ENCODE measurements around the gene UQCRH. TPM values are rescaled to one million over a fixed set of nuclear protein-coding genes. Genes with fewer than 3 reads are reported as not detected.
A peak's percentile ranks its signal among the peaks of the same experiment; 100 is the strongest.

UQCRH gene
- total RNA-seq, 2 donors from 2014 or later: 272 to 374 TPM

- Mint-ChIP-seq H3K27ac (no peak overlapping the region), H3K4me3 (no peak overlapping the region), H3K36me3 (ENCODE audit: low read depth) (peaks cover 69% of the 10 kb centered on the region), H3K4me1 (peaks cover 5% of the 10 kb centered on the region), H3K9me3 (no peaks in the 10 kb centered on the region), H3K27me3 (no peaks in the 10 kb centered on the region)
- ATAC-seq (replicated peaks): peak; percentile 43
These were observed 17.6 kb upstream of the UQCRH start for GRCh38 chr1:46285730-46286477.

GRCh38 chr1:46288485-46289133 is 14.9 kb upstream of the UQCRH start:
- Mint-ChIP-seq H3K27me3 (no peaks in the 10 kb centered on the region), H3K27ac (peak overlapping the region; percentile 60)

GRCh38 chr1:46289134-46289494 is 14.4 kb upstream of the UQCRH start:
- H3K27ac Mint-ChIP-seq: peak overlapping the region; percentile 28
- H3K4me1 Mint-ChIP-seq: peaks cover 5% of the 10 kb centered on the region
- no peaks in the 10 kb centered on the region for H3K9me3 Mint-ChIP-seq
- no peak overlapping the region for H3K4me3 Mint-ChIP-seq
- H3K27me3 Mint-ChIP-seq: no peaks in the 10 kb centered on the region
- no peak for ATAC-seq (replicated peaks)
- H3K36me3 Mint-ChIP-seq (ENCODE audit: low read depth): peaks cover 53% of the 10 kb centered on the region

More at GRCh38 chr1:46288485-46289133, 14.9 kb upstream of the UQCRH start:
- no peak overlapping the region for H3K4me3 Mint-ChIP-seq
- H3K36me3 Mint-ChIP-seq (ENCODE audit: low read depth): peaks cover 58% of the 10 kb centered on the region
- no peaks in the 10 kb centered on the region for H3K9me3 Mint-ChIP-seq
- ATAC-seq (replicated peaks): no peak
- peaks cover 5% of the 10 kb centered on the region for H3K4me1 Mint-ChIP-seq

DNA sequence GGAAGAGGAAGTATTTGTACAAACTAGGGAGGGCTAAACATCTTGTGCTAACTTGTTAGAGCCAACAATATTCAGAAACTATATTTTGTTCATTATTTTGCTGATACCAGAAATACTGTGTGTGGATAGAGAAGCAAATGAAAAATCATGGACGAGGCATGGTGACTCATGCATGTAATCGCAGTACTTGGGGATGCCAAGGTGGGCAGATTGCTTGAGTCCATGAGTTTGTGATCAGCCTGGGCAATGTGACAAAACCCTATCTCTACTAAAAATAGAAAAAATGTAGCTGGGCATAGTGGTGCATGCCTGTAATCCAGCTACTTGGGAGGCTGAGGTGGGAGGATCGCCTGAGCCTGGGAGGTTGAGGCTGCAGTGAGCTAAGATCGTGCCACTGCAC is 13.5 kb upstream of the UQCRH start:
- peaks cover 5% of the 10 kb centered on the region for H3K4me1 Mint-ChIP-seq
- no peaks in the 10 kb centered on the region for H3K27me3 Mint-ChIP-seq
- no peak overlapping the region for H3K4me3 Mint-ChIP-seq
- H3K36me3 Mint-ChIP-seq (ENCODE audit: low read depth): peaks cover 50% of the 10 kb centered on the region
- H3K27ac Mint-ChIP-seq: peak overlapping the region; percentile 28
- ATAC-seq (replicated peaks): no peak
- no peaks in the 10 kb centered on the region for H3K9me3 Mint-ChIP-seq

GRCh38 chr1:46295306-46295705 is 8.2 kb upstream of the UQCRH start:
- no peak overlapping the region for H3K4me3 Mint-ChIP-seq
- H3K27me3 Mint-ChIP-seq: no peaks in the 10 kb centered on the region
- peaks cover 1% of the 10 kb centered on the region for H3K4me1 Mint-ChIP-seq
- H3K36me3 Mint-ChIP-seq (ENCODE audit: low read depth): peaks cover 61% of the 10 kb centered on the region
- H3K9me3 Mint-ChIP-seq: no peaks in the 10 kb centered on the region
- no peak for ATAC-seq (replicated peaks)
- H3K27ac Mint-ChIP-seq: no peak overlapping the region

DNA sequence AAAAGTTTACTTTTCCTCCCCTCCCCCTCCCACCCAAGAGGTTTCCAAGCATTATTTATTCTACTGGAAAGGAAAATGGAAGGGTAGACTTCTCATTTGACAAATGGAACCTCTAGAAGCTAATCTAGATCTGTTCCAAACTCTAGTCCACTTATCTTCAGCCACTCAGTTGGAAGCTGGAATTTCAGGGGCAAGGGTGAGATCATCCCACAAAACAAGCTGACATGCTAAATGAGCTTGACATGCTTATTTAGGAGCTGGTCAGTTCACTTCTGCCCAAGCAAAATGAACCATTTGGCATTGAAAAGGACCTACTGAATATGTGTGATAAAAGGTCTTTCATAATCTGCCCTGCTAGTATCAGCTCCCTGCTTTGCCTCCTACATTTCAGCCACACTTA is 5.1 kb upstream of the UQCRH start:
- ATAC-seq (replicated peaks): no peak
- H3K27me3 Mint-ChIP-seq: no peaks in the 10 kb centered on the region
- no peaks in the 10 kb centered on the region for H3K9me3 Mint-ChIP-seq
- H3K4me3 Mint-ChIP-seq: no peak overlapping the region
- H3K36me3 Mint-ChIP-seq (ENCODE audit: low read depth): peaks cover 68% of the 10 kb centered on the region
- no peak overlapping the region for H3K27ac Mint-ChIP-seq
- H3K4me1 Mint-ChIP-seq: peaks cover 14% of the 10 kb centered on the region

GRCh38 chr1:46300673-46301405 is 2.7 kb upstream of the UQCRH start:
- H3K4me3 Mint-ChIP-seq: peak overlapping the region; percentile 98
- no peaks in the 10 kb centered on the region for H3K9me3 Mint-ChIP-seq
- peak overlapping the region; percentile 99 for H3K27ac Mint-ChIP-seq
- H3K36me3 Mint-ChIP-seq (ENCODE audit: low read depth): peaks cover 76% of the 10 kb centered on the region
- peaks cover 17% of the 10 kb centered on the region for H3K4me1 Mint-ChIP-seq
- ATAC-seq (replicated peaks): no peak
- H3K27me3 Mint-ChIP-seq: no peaks in the 10 kb centered on the region

DNA sequence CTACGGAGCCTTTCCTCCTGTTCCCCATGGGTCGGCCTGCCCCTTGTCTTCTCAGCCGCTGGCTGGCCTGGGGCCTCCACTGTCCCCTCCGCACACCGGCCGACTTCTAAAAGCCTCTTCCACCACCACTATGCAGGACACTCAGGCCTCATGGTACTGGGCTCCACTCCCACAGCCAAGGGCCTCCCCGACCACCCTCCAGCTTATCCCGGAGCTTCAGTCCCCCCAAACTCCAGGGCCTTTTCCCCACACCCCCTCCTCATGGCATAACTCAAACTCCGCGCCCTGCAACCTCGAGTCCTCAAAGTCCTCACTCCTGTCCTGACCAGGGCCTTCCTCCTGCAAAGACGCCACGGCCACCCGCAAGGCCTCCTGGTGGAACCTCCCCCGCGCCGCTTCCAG is 2.1 kb upstream of the UQCRH start:
- no peak for ATAC-seq (replicated peaks)
- H3K4me1 Mint-ChIP-seq: peaks cover 17% of the 10 kb centered on the region
- H3K9me3 Mint-ChIP-seq: no peaks in the 10 kb centered on the region
- no peaks in the 10 kb centered on the region for H3K27me3 Mint-ChIP-seq
- peak overlapping the region; percentile 99 for H3K27ac Mint-ChIP-seq
- peak overlapping the region; percentile 98 for H3K4me3 Mint-ChIP-seq
- peaks cover 76% of the 10 kb centered on the region for H3K36me3 Mint-ChIP-seq (ENCODE audit: low read depth)

- H3K36me3 Mint-ChIP-seq (ENCODE audit: low read depth): peaks cover 76% of the 10 kb centered on the region
- no peaks in the 10 kb centered on the region for H3K27me3 Mint-ChIP-seq
- no peaks in the 10 kb centered on the region for H3K9me3 Mint-ChIP-seq
- ATAC-seq (replicated peaks): peak; percentile 44
- peak overlapping the region; percentile 99 for H3K27ac Mint-ChIP-seq
- H3K4me3 Mint-ChIP-seq: peak overlapping the region; percentile 98
- peaks cover 17% of the 10 kb centered on the region for H3K4me1 Mint-ChIP-seq
These were observed 1.5 kb upstream of the UQCRH start for GRCh38 chr1:46301808-46302640.

- peak; percentile 12 for ATAC-seq (replicated peaks)
- H3K4me3 Mint-ChIP-seq: peak overlapping the region; percentile 98
- no peaks in the 10 kb centered on the region for H3K9me3 Mint-ChIP-seq
- peaks cover 22% of the 10 kb centered on the region for H3K4me1 Mint-ChIP-seq
- H3K27me3 Mint-ChIP-seq: no peaks in the 10 kb centered on the region
- peaks cover 76% of the 10 kb centered on the region for H3K36me3 Mint-ChIP-seq (ENCODE audit: low read depth)
- H3K27ac Mint-ChIP-seq: peak overlapping the region; percentile 99
These were observed 859 bp upstream of the UQCRH start for GRCh38 chr1:46302641-46303037.

DNA sequence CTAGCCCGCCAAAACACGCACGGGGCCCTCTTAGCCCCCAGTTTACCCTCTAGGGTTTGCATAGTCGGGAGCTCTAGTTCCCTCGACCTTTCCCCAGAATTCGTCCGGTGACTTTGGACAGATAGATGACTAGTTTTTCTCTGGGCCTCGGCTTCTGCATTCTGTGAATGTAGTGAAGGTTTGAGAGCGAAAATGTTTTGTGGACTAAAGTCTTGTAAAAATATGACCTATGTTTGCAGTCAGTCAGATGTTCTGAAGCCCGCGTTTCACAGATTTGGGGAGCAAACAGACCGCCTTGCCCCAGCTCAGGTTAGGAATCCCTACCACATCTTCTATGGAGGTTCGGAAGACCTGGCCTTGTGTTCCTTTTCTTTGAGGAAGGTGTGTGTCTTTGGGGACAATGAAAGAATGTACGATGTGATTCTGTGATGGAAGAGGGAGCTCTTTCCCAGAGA is 401 bp downstream of the UQCRH start:
- peaks cover 34% of the 10 kb centered on the region for H3K4me1 Mint-ChIP-seq
- ATAC-seq (replicated peaks): no peak
- H3K36me3 Mint-ChIP-seq (ENCODE audit: low read depth): peaks cover 77% of the 10 kb centered on the region
- H3K9me3 Mint-ChIP-seq: no peaks in the 10 kb centered on the region
- peak overlapping the region; percentile 98 for H3K4me3 Mint-ChIP-seq
- H3K27me3 Mint-ChIP-seq: no peaks in the 10 kb centered on the region
- H3K27ac Mint-ChIP-seq: peak overlapping the region; percentile 99

DNA sequence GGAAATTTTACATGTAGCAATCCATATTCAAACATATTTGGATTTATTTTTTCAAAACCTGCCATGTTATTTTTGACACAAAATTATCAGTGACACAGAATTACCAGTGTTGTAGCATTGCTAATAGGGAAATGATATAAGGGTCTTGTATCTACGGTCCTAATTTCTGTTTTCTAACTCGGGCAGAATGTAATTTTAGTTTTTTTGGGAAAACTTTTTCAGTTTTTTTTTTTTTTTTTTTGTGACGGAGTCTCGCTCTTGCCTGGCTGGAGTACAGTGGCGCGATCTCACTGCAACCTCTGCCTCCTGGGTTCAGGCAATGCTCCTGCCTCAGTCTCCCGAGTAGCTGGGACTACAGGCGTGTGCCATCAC is 2.6 kb downstream of the UQCRH start:
- no peak for ATAC-seq (replicated peaks)
- H3K4me3 Mint-ChIP-seq: peak overlapping the region; percentile 48
- peaks cover 90% of the 10 kb centered on the region for H3K36me3 Mint-ChIP-seq (ENCODE audit: low read depth)
- H3K9me3 Mint-ChIP-seq: no peaks in the 10 kb centered on the region
- peaks cover 25% of the 10 kb centered on the region for H3K4me1 Mint-ChIP-seq
- H3K27ac Mint-ChIP-seq: no peak overlapping the region
- no peaks in the 10 kb centered on the region for H3K27me3 Mint-ChIP-seq

DNA sequence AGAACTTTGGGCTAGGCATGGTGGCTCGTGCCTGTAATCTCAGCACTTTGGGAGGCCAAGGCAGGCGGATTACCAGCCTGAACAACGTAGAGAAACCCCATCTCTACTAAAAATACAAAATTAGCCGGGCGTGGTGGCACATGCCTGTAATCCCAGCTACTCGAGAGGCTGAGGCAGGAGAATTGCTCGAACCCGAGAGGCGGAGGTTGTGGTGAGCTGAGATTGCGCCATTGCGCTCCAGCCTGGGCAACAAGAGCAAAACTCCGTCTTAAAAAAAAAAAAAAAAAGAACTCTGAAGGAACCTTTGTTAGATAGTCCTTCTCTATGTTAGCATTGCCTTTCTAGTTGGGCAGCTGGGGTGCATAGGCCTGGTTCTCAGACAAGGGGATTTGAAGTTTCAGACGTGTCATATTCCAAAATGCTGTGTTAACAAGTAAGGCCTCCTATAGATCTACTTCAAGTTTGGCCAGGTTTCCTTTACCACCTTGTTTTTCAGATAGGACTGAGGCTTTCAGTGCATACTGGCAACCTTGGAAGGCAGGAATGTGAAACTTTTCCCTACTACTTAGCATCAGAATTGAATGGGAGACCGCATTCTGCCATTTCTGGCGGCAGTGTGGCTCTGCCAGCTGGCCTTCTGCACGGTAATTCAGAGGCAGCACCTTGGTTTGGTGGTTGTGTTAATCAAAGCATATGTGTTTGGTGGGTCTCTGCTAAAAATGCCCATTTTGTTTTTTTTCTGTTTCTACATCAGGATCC is 6.1 kb downstream of the UQCRH start:
- Mint-ChIP-seq H3K9me3 (no peaks in the 10 kb centered on the region), H3K27ac (no peak overlapping the region), H3K36me3 (ENCODE audit: low read depth) (peaks cover 100% of the 10 kb centered on the region), H3K4me1 (peaks cover 18% of the 10 kb centered on the region), H3K27me3 (no peaks in the 10 kb centered on the region), H3K4me3 (no peak overlapping the region)
- no peak for ATAC-seq (replicated peaks)

Data from activated T-helper 17 cell treated with anti-CD3 and anti-CD28 coated beads, Interleukin-2, amount 50 U/mL, for 72 hours (primary cell).